Kidney epithelial cell (primary cell): ENCODE data around the gene RPL9. TPM values are rescaled to one million over a fixed set of nuclear protein-coding genes. Genes with fewer than 3 reads are reported as not detected.
"Not testable (repeated sequence)": the region's sequence is repeated elsewhere in the genome, so short reads cannot be mapped to it uniquely, and the experiment has no call there.

Source experiments
- DNase-seq: peaks from one replicate; pipeline ENCODE4 v3.0.0-alpha.2; 2010; ENCODE audit warnings: low read depth
- H3K27me3 ChIP-seq: 2 replicates; pipeline ENCODE4 v1.6.0; 2011; ENCODE audit warnings: low read length; ENCODE audit not compliant: control insufficient read depth, insufficient read depth
- H3K36me3 ChIP-seq: 2 replicates; pipeline ENCODE4 v1.5.1; 2011; ENCODE audit warnings: low read length; ENCODE audit not compliant: control insufficient read depth, insufficient read depth
- H3K4me3 ChIP-seq: 2 replicates; pipeline ENCODE4 v1.5.1; 2011; ENCODE audit warnings: low read depth, mild to moderate bottlenecking, control low read depth, low read length
- total RNA-seq: library from RNA; depleted of rRNA; stranded (reverse); fragments of >200 nt; gene quantifications from 2 replicates; pipeline ENCODE4 v1.2.3, GENCODE V29; 2015
- TF ChIP-seq, protein P1 (sequence below): IDR thresholded peaks from 2 replicates; pipeline ENCODE4 v1.5.1; 2011; ENCODE audit warnings: mild to moderate bottlenecking, moderate library complexity, low read length, control low read depth, inconsistent platforms; ENCODE audit not compliant: insufficient read depth, poor library complexity, severe bottlenecking

Gene RPL9
- total RNA-seq, 1 donor from 2014 or later, result 6,223 TPM

- TF ChIP-seq, protein P1, sequence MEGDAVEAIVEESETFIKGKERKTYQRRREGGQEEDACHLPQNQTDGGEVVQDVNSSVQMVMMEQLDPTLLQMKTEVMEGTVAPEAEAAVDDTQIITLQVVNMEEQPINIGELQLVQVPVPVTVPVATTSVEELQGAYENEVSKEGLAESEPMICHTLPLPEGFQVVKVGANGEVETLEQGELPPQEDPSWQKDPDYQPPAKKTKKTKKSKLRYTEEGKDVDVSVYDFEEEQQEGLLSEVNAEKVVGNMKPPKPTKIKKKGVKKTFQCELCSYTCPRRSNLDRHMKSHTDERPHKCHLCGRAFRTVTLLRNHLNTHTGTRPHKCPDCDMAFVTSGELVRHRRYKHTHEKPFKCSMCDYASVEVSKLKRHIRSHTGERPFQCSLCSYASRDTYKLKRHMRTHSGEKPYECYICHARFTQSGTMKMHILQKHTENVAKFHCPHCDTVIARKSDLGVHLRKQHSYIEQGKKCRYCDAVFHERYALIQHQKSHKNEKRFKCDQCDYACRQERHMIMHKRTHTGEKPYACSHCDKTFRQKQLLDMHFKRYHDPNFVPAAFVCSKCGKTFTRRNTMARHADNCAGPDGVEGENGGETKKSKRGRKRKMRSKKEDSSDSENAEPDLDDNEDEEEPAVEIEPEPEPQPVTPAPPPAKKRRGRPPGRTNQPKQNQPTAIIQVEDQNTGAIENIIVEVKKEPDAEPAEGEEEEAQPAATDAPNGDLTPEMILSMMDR, result no peak
- no peak for DNase-seq
- H3K36me3 ChIP-seq, result no peaks in the 10 kb centered on the region
- no peaks in the 10 kb centered on the region for H3K27me3 ChIP-seq
- no peak overlapping the region for H3K4me3 ChIP-seq
These were observed 11.7 kb upstream of the RPL9 start for GRCh38 chr4:39470402-39470801.

GRCh38 chr4:39469429-39470077, 10.8 kb upstream of the RPL9 start:
- Histone ChIP-seq H3K27me3 (no peaks in the 10 kb centered on the region), H3K36me3 (no peaks in the 10 kb centered on the region), H3K4me3 (no peak overlapping the region)
- DNase-seq, result no peak
- TF ChIP-seq, protein P1, result peak; percentile 82

DNA sequence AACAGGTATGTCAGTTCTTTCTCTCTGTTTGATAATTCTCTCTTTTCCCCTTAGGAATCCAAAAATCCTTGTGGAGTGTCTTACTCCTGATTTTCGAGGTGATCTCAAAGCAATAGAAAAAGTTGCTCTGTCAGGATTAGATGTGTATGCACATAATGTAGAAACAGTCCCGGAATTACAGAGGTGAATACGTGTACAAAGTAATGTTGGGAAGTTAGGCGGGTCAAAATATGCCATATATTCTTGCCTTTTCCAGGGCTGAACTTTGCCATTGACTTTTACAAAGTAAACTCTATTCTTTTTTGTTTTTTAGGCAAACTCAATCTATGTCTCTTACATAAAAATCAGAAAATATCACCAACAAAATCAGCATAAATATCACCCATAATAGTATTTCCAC, 8.7 kb upstream of the RPL9 start:
- Histone ChIP-seq H3K27me3 (no peaks in the 10 kb centered on the region), H3K4me3 (no peak overlapping the region), H3K36me3 (no peaks in the 10 kb centered on the region)
- DNase-seq, result no peak
- TF ChIP-seq, protein P1, result no peak

DNA sequence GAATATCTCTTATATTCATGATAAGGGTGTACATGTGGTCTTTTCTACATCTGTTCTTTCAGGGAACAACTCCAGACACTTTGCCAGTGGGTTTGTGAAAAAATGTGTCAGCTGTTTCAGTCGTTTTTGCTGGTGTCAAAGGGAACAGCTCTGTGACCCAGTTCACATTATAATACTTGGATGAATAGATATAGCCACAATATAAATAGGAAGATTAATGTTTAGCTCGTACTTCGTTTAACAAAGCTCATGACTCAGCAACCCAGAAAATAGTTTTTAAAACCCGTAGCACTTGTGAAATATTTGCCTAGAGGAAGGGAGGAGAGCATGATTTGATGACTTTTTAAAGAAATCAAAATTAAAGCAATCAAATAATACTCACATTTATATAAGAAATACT, 8.0 kb upstream of the RPL9 start:
- no peak overlapping the region for H3K4me3 ChIP-seq
- DNase-seq, result no peak
- H3K36me3 ChIP-seq, result no peaks in the 10 kb centered on the region
- TF ChIP-seq, protein P1, result no peak
- no peaks in the 10 kb centered on the region for H3K27me3 ChIP-seq

DNA sequence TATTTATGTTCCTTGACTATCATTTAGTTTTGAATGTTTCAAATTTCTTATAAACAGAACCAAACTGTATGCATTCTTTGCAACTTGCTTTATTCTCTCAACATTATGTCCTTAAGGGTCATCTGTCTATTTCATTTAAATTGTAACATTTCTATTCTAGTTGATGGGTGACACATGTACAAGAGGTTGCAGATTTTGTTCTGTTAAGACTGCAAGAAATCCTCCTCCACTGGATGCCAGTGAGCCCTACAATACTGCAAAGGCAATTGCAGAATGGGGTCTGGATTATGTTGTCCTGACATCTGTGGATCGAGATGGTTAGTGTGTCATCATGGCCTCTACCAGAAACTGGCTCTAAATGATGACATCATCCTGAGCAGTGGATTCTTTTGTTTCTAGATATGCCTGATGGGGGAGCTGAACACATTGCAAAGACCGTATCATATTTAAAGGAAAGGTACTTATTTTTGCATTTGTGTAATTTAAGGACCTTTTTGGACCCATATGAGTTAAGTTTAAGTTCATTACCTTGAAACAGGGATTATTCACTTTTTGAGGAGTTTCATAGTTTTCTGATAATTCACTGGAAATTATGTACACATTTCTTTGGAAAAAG, 6.3 kb upstream of the RPL9 start:
- Histone ChIP-seq H3K27me3 (no peaks in the 10 kb centered on the region), H3K4me3 (no peak overlapping the region), H3K36me3 (no peaks in the 10 kb centered on the region)
- TF ChIP-seq, protein P1, result peak; percentile 10
- DNase-seq, result no peak

- H3K27me3 ChIP-seq, H3K36me3 ChIP-seq, DNase-seq: not testable (repeated sequence)
- peak overlapping the region; percentile 74 for H3K4me3 ChIP-seq
These were observed 589 bp downstream of the RPL9 start for GRCh38 chr4:39458161-39458504.
